Heart right ventricle (tissue), 16 donors: ENCODE data around the gene APLF. TPM values are rescaled to one million over a fixed set of nuclear protein-coding genes. Genes with fewer than 3 reads are reported as not detected.

Experiments used
- ATAC-seq, 8 donors: fragments of 200-7000 bp; cut with Tn5 transposase; one replicate each; pipeline ENCODE4 v1.9.1; 2020; ENCODE audit warnings: mild to moderate bottlenecking in 8 of 8, moderate library complexity in 8 of 8, moderate number of reproducible peaks in 1 of 8
- DNase-seq, 2 donors: peaks; one replicate each; pipeline ENCODE4 v3.0.0-alpha.2; 2020
- H3K27ac ChIP-seq, 10 donors: fragments of 200-600 bp; sonication (generic) in 2 of 10; one replicate each; pipeline versions ENCODE4 v1.5.0 to v1.8.0; 2020 to 2022; ENCODE audit warnings: mild to moderate bottlenecking in 3 of 10
- H3K27me3 ChIP-seq, 7 donors: fragments of 200-600 bp; one replicate each; pipeline ENCODE4 v1.8.0; 2021 to 2022; ENCODE audit warnings: mild to moderate bottlenecking in 2 of 7
- H3K36me3 ChIP-seq, 9 donors: fragments of 200-600 bp; sonication (generic) in 1 of 9; one replicate each; pipeline versions ENCODE4 v1.5.0 to v1.8.0; 2020 to 2022; ENCODE audit warnings: mild to moderate bottlenecking in 2 of 9
- H3K4me1 ChIP-seq, 9 donors: fragments of 200-600 bp; sonication (generic) in 1 of 9; one replicate each; pipeline versions ENCODE4 v1.5.0 to v1.8.0; 2020 to 2022; ENCODE audit warnings: mild to moderate bottlenecking in 4 of 9
- H3K4me3 ChIP-seq, 10 donors: fragments of 200-600 bp; sonication (generic) in 2 of 10; one replicate each; pipeline versions ENCODE4 v1.5.0 to v1.8.0; 2020 to 2022; ENCODE audit warnings: mild to moderate bottlenecking in 7 of 10, moderate library complexity in 2 of 10
- H3K9me3 ChIP-seq, 11 donors: fragments of 200-600 bp in 10 of 11; sonication (generic) in 2 of 11; one replicate each; pipeline versions ENCODE4 v1.5.0 to v1.8.0; 2013 to 2022; ENCODE audit warnings: mild to moderate bottlenecking in 2 of 11, control low read depth in 1 of 11, moderate library complexity in 1 of 11
- CTCF ChIP-seq, 9 donors: fragments of 200-600 bp; sonication (generic) in 2 of 9; IDR thresholded peaks; one replicate each; pipeline versions ENCODE4 v1.5.0 to v1.8.0; 2021 to 2022; ENCODE audit warnings: antibody characterized with exemption in 9 of 9, mild to moderate bottlenecking in 5 of 9, moderate library complexity in 1 of 9
- WGBS, 2 donors: extraction: QIAGEN DNeasy Blood & Tissue Kit; methylation state at CpG; one replicate each; pipeline ENCODE4 v1.1.7; 2013; ENCODE audit warnings: inconsistent platforms in 1 of 2; 5-methylcytosine and 5-hydroxymethylcytosine counted together
- intact Hi-C, 10 donors: fragments of 100-400 bp; cut with DNase I; formaldehyde crosslinking; loops; one replicate each; pipeline versions ENCODE4 v1.11.1 to v1.14.2; 2022
- polyA plus RNA-seq, 2 donors: library from polyadenylated mRNA; stranded (reverse); fragments of 200-250 nt; gene quantifications; one replicate each; pipeline ENCODE4 v1.2.3, GENCODE V29; 2013
- total RNA-seq, 10 donors: library from RNA; stranded (reverse); fragmentation: NEBNext Ultra II Directional in 3 of 10; extraction: Animal tissue kit (Norgen Biotek cat#: 25700) in 3 of 10; gene quantifications; one replicate each; pipeline versions ENCODE4 v1.2.1 to v1.2.4, GENCODE V29; 2021 to 2023
- donor health status: Arrhythmogenic right ventricular cardiomyopathy.
- donor health status: ischemic (EF 13 %, LVEDD 7.1; RV severe dilation, severe dysfunction).
- donor health status: healthy with polysubstance abuse.
- donor health status: DM: no; HTN: yes; CAD: no.
- donor health status: DM: no; HTN: no; CAD: no.
- donor health status: ischemic (EF 25% LVEDD 6.9; RV normal size, moderate dysfunction).
- donor health status: ischemic (EF 25% LVEDD 5.7; RV mildly dilated, moderate dysfunction).
- donor health status: healthy.
- donor health status: DM: yes; HTN: yes; CAD: no.
- donor health status: Ischemic cardiomyopathy.
- donor health status: ischemic (EF 35%, LVEDD 5.7; RV mildly dilated, moderate dysfunction).
- donor health status: nonischemic (EF 11% LVEDD 7.7; RV severe dilation, severe dysfunction).
- donor health status: DM: yes; HTN: yes; CAD: no.
- donor health status: PGD.
- donor health status: ischemic (EF 29% LVEDD 5.4; RV normal size, mild dysfunction).
- donor health status: nonischemic (EF 23%, LVEDD 6.1; RV moderate dilation, normal function).

The APLF gene
- total and polyA plus RNA-seq, 12 donors, result 0.38 to 6.5 (median 4.9) TPM

- no peaks in the 10 kb centered on the region for H3K9me3 ChIP-seq
- no peak overlapping the region for H3K4me3 ChIP-seq
- 93 to 97% methylated on average over 5 of the region's 5 CpGs for WGBS, 2 donors
- DNase-seq (no peak), ATAC-seq (no peak)
- no peak for TF ChIP-seq CTCF (IDR thresholded peaks at IDR 0.05)
- H3K27ac ChIP-seq, result no peak overlapping the region
- no peaks in the 10 kb centered on the region for H3K36me3 ChIP-seq
- intact Hi-C loops, result loop anchor here in 7 of 10 donors (5.0 to 10.0 kb wide), 6 partner anchors 130 to 463 kb away; no protein-coding TSS in a partner anchor
- H3K4me1 ChIP-seq, result peaks cover 0 to 34% (median 17%) of the 10 kb centered on the region in 9 donors
- H3K27me3 ChIP-seq, result no peaks in the 10 kb centered on the region
Observed at GRCh38 chr2:68464651-68465050, 2.7 kb upstream of the APLF start.

GRCh38 chr2:68465081-68465916, 2.1 kb upstream of the APLF start:
- intact Hi-C loops, result loop anchor here in 7 of 10 donors (5.0 to 10.0 kb wide), 6 partner anchors 130 to 462 kb away; no protein-coding TSS in a partner anchor
- H3K4me3 ChIP-seq, result no peak overlapping the region
- WGBS, 2 donors, result 95 to 98% methylated on average over 7 of the region's 7 CpGs
- H3K36me3 ChIP-seq, result no peaks in the 10 kb centered on the region
- H3K9me3 ChIP-seq, result no peaks in the 10 kb centered on the region
- ATAC-seq (no peak), DNase-seq (no peak)
- H3K4me1 ChIP-seq, result peaks cover 0 to 34% (median 17%) of the 10 kb centered on the region in 9 donors
- no peak overlapping the region for H3K27ac ChIP-seq
- TF ChIP-seq CTCF (IDR thresholded peaks at IDR 0.05), result no peak
- no peaks in the 10 kb centered on the region for H3K27me3 ChIP-seq

- no peak for DNase-seq
- Histone ChIP-seq H3K4me3 (peak overlapping the region; percentile 59 to 95 (median 78)), H3K27ac (peak overlapping the region; percentile 2 to 94 (median 84)), H3K9me3 (no peaks in the 10 kb centered on the region), H3K4me1 (peaks cover 0 to 34% (median 17%) of the 10 kb centered on the region in 9 donors), H3K36me3 (no peaks in the 10 kb centered on the region), H3K27me3 (no peaks in the 10 kb centered on the region)
- no peak for ATAC-seq
- peak in 3 of 9 donors; percentile 19 to 28 (median 21) for TF ChIP-seq CTCF (IDR thresholded peaks at IDR 0.05)
- intact Hi-C loops, result loop anchor here in 7 of 10 donors (2.0 to 10.0 kb wide), 7 partner anchors 128 to 461 kb away; no protein-coding TSS in a partner anchor
- 9 to 10% methylated on average over 11 of the region's 11 CpGs for WGBS, 2 donors
Observed at GRCh38 chr2:68466361-68466777, 1.0 kb upstream of the APLF start.

GRCh38 chr2:68466778-68467076, 658 bp upstream of the APLF start:
- Histone ChIP-seq H3K4me1 (peaks cover 0 to 34% (median 17%) of the 10 kb centered on the region in 9 donors), H3K27me3 (no peaks in the 10 kb centered on the region), H3K9me3 (no peaks in the 10 kb centered on the region), H3K27ac (peak overlapping the region; percentile 2 to 94 (median 84)), H3K36me3 (no peaks in the 10 kb centered on the region), H3K4me3 (peak overlapping the region; percentile 59 to 95 (median 78))
- intact Hi-C loops, result loop anchor here in 7 of 10 donors (2.0 to 10.0 kb wide), 7 partner anchors 128 to 461 kb away; no protein-coding TSS in a partner anchor
- no peak for DNase-seq
- ATAC-seq, result peak; percentile 6 to 50 (median 37)
- TF ChIP-seq CTCF (IDR thresholded peaks at IDR 0.05), result peak in 1 of 9 donors; percentile 0
- 0 to 1% methylated on average over 18 of the region's 18 CpGs for WGBS, 2 donors
